H1 (cell line): ENCODE results near the gene NOSIP. TPM values are rescaled to one million over a fixed set of nuclear protein-coding genes. Genes with fewer than 3 reads are reported as not detected.

Experiments
- CTCF ChIA-PET: fragments of 300-600 bp; sonication (Branson Sonifier 250); formaldehyde crosslinking; loops from one replicate; lab custom pipeline; 2021; ENCODE audit not compliant: partially characterized antibody; lab: Charles Lee
- POLR2A ChIA-PET: fragments of 300-600 bp; sonication (Branson Sonifier 250); formaldehyde crosslinking; loops from one replicate; lab custom pipeline; 2021; ENCODE audit warnings: inconsistent platforms; ENCODE audit not compliant: partially characterized antibody; lab: Charles Lee
- DNase-seq, 2 experiments: peaks; one replicate each; pipeline versions ENCODE4 v3.0.0 to v3.0.0-alpha.2; 2010 to 2022; ENCODE audit warnings: low spot score in 2 of 2, low read depth in 1 of 2, mixed read lengths in 1 of 2
- FAIRE-seq: peaks from 2 replicates; lab custom pipeline; 2011; peaks lifted over from hg19 to GRCh38; lab: Jason Lieb, UNC
- H2AFZ ChIP-seq: 2 replicates; pipeline ENCODE4 v1.8.1; 2012; ENCODE audit warnings: low read length, inconsistent platforms
- H2AK5ac ChIP-seq: 2 replicates; pipeline ENCODE4 v1.6.1; 2013; ENCODE audit warnings: low read depth, low read length
- H2BK120ac ChIP-seq: replicated peaks from 2 replicates; pipeline ENCODE3; 2013; ENCODE audit warnings: low read depth, low read length, inconsistent platforms
- H2BK12ac ChIP-seq: 2 replicates; pipeline ENCODE4 v1.6.1; 2013; ENCODE audit warnings: low read depth, low read length
- H2BK15ac ChIP-seq: 2 replicates; pipeline ENCODE4 v1.6.1; 2013; ENCODE audit warnings: low read length
- H2BK20ac ChIP-seq: 2 replicates; pipeline ENCODE4 v1.6.1; 2013; ENCODE audit warnings: low read length
- H2BK5ac ChIP-seq: 2 replicates; pipeline ENCODE4 v1.6.1; 2013; ENCODE audit warnings: low read depth, low read length
- H3K14ac ChIP-seq: 2 replicates; pipeline ENCODE4 v1.6.1; 2013; ENCODE audit warnings: inconsistent platforms; ENCODE audit not compliant: insufficient read length
- H3K18ac ChIP-seq: 2 replicates; pipeline ENCODE4 v1.6.1; 2013; ENCODE audit warnings: low read length; ENCODE audit errors: extremely low read depth
- H3K23ac ChIP-seq: 2 replicates; pipeline ENCODE4 v1.6.1; 2013; ENCODE audit warnings: inconsistent platforms; ENCODE audit not compliant: insufficient read length
- H3K23me2 ChIP-seq: 2 replicates; pipeline ENCODE4 v1.6.1; 2013; ENCODE audit warnings: low read depth, low read length
- H3K27ac ChIP-seq: 2 replicates; pipeline ENCODE4 v1.6.1; 2011; ENCODE audit warnings: low read depth, low read length, inconsistent platforms
- H3K27me3 ChIP-seq, 4 experiments: replicated peaks in 1 of 4; 1 replicate in 1 of 4; 2 replicates in 3 of 4; pipeline versions ENCODE4 v1.6.1 to v1.8.1; 2011 to 2013; ENCODE audit warnings: low read length in 3 of 4, mild to moderate bottlenecking in 3 of 4, inconsistent platforms in 2 of 4, mixed read lengths in 2 of 4, moderate library complexity in 1 of 4; ENCODE audit not compliant: control insufficient read depth in 3 of 4, insufficient read depth in 3 of 4; ENCODE audit errors: extremely low read depth in 1 of 4
- H3K36me3 ChIP-seq, 4 experiments: 2 replicates each; pipeline versions ENCODE4 v1.6.1 to v1.8.1; 2011 to 2013; ENCODE audit warnings: mild to moderate bottlenecking in 4 of 4, low read length in 3 of 4, moderate library complexity in 2 of 4, control low read depth in 1 of 4, inconsistent platforms in 1 of 4; ENCODE audit not compliant: insufficient read depth in 4 of 4, control insufficient read depth in 2 of 4
- H3K4ac ChIP-seq: replicated peaks from 2 replicates; pipeline ENCODE3; 2013; ENCODE audit warnings: low read length, low read depth, mixed read lengths, inconsistent platforms; ENCODE audit not compliant: insufficient read length
- H3K4me1 ChIP-seq, 4 experiments: replicated peaks in 1 of 4; 1 replicate in 1 of 4; 2 replicates in 3 of 4; pipeline versions ENCODE4 v1.6.1 to v1.8.1; 2011 to 2013; ENCODE audit warnings: low read length in 3 of 4, inconsistent platforms in 2 of 4, mixed read lengths in 1 of 4; ENCODE audit not compliant: insufficient read depth in 4 of 4, control insufficient read depth in 3 of 4
- H3K4me2 ChIP-seq, 2 experiments: 2 replicates each; pipeline versions ENCODE4 v1.6.1 to v1.8.1; 2011 to 2013; ENCODE audit warnings: low read depth in 2 of 2, low read length in 2 of 2, control low read depth in 1 of 2, inconsistent platforms in 1 of 2, mild to moderate bottlenecking in 1 of 2; ENCODE audit not compliant: insufficient read depth in 1 of 2
- H3K4me3 ChIP-seq, 4 experiments: fragments of 200-600, 300-600 bp in 1 of 4; sonication (generic), shearing (Covaris generic), sonication (Bioruptor Twin) in 1 of 4; 2 replicates each; pipeline versions ENCODE4 v1.5.1 to v1.8.1; 2011 to 2016; ENCODE audit warnings: low read length in 4 of 4, low read depth in 3 of 4, control low read depth in 2 of 4, inconsistent platforms in 2 of 4, mild to moderate bottlenecking in 2 of 4, mixed read lengths in 1 of 4, moderate library complexity in 1 of 4; ENCODE audit not compliant: insufficient read depth in 2 of 4; ENCODE audit errors: extremely low read depth in 1 of 4
- H3K56ac ChIP-seq: replicated peaks from 2 replicates; pipeline ENCODE3; 2013; ENCODE audit warnings: low read depth, mild to moderate bottlenecking, mixed read lengths, low read length, inconsistent platforms; ENCODE audit not compliant: insufficient read length
- H3K79me1 ChIP-seq: 2 replicates; pipeline ENCODE4 v1.6.1; 2013; ENCODE audit warnings: low read depth, low read length, control low read depth
- H3K79me2 ChIP-seq, 2 experiments: 2 replicates each; pipeline versions ENCODE4 v1.6.1 to v1.8.1; 2012 to 2013; ENCODE audit warnings: low read length in 2 of 2, mild to moderate bottlenecking in 2 of 2, inconsistent platforms in 1 of 2; ENCODE audit not compliant: insufficient read depth in 2 of 2, control insufficient read depth in 1 of 2
- H3K9ac ChIP-seq, 4 experiments: replicated peaks in 1 of 4; 1 replicate in 1 of 4; 2 replicates in 3 of 4; pipeline versions ENCODE4 v1.6.1 to v1.8.1; 2011 to 2013; ENCODE audit warnings: low read depth in 3 of 4, low read length in 3 of 4, control low read depth in 2 of 4, mild to moderate bottlenecking in 2 of 4, moderate library complexity in 2 of 4, inconsistent platforms in 1 of 4; ENCODE audit errors: extremely low read depth in 1 of 4
- H3K9me3 ChIP-seq, 2 experiments: 2 replicates each; pipeline versions ENCODE4 v1.6.1 to v1.8.1; 2012 to 2013; ENCODE audit warnings: mild to moderate bottlenecking in 2 of 2, moderate library complexity in 2 of 2, control low read depth in 1 of 2, inconsistent platforms in 1 of 2, low read depth in 1 of 2, low read length in 1 of 2, mixed read lengths in 1 of 2; ENCODE audit not compliant: insufficient read depth in 2 of 2
- H4K20me1 ChIP-seq, 2 experiments: replicated peaks in 1 of 2; 2 replicates each; pipeline versions ENCODE3 to v1.8.1; 2011 to 2013; ENCODE audit warnings: inconsistent platforms in 2 of 2, low read length in 2 of 2, mild to moderate bottlenecking in 1 of 2; ENCODE audit not compliant: insufficient read depth in 2 of 2, control insufficient read depth in 1 of 2
- H4K5ac ChIP-seq: 2 replicates; pipeline ENCODE4 v1.6.1; 2013; ENCODE audit warnings: low read length, low read depth, mixed read lengths, inconsistent platforms; ENCODE audit not compliant: insufficient read length
- H4K8ac ChIP-seq: 2 replicates; pipeline ENCODE4 v1.8.0; 2013; ENCODE audit warnings: mild to moderate bottlenecking, moderate library complexity, low read length, inconsistent platforms; ENCODE audit not compliant: insufficient read depth; ENCODE audit errors: extremely low read depth
- H4K91ac ChIP-seq: replicated peaks from 2 replicates; pipeline ENCODE3; 2013; ENCODE audit warnings: low read length, mixed read lengths, inconsistent platforms; ENCODE audit not compliant: insufficient read length
- CREB1 ChIP-seq: IDR thresholded peaks from 2 replicates; pipeline ENCODE4 v1.6.1; 2012; ENCODE audit warnings: inconsistent platforms
- EZH2 ChIP-seq: fragments of 200-600 bp; sonication (generic); IDR thresholded peaks from 2 replicates; pipeline ENCODE4 v1.7.1; 2012; ENCODE audit warnings: low read depth, mild to moderate bottlenecking, moderate library complexity, low read length, inconsistent platforms; ENCODE audit not compliant: severe bottlenecking
- GTF2F1 ChIP-seq: IDR thresholded peaks from 2 replicates; pipeline ENCODE4 v1.6.1; 2012; ENCODE audit warnings: low read depth, low read length, improper control_type of control experiment, borderline replicate concordance
- HDAC2 ChIP-seq, 2 experiments: fragments of 300-600 bp in 1 of 2; sonication (generic) in 1 of 2; IDR thresholded peaks; 2 replicates each; pipeline ENCODE4 v1.6.1; 2011 to 2012; ENCODE audit warnings: low read depth in 2 of 2, low read length in 2 of 2, mild to moderate bottlenecking in 2 of 2, moderate library complexity in 2 of 2, borderline replicate concordance in 1 of 2, inconsistent platforms in 1 of 2
- KDM1A ChIP-seq: fragments of 200-600, 300-600 bp; sonication (generic); IDR thresholded peaks from 2 replicates; pipeline ENCODE4 v1.7.1; 2016; ENCODE audit warnings: mild to moderate bottlenecking, low read length, borderline replicate concordance
- RNF2 ChIP-seq: fragments of 200-900, 300-1000 bp; sonication (generic); IDR thresholded peaks from 2 replicates; pipeline ENCODE4 v1.7.1; 2016; ENCODE audit warnings: borderline replicate concordance, low read depth, mild to moderate bottlenecking, antibody characterized with exemption, low read length; ENCODE audit not compliant: poor library complexity, severe bottlenecking; ENCODE audit errors: missing control alignments
- SP4 ChIP-seq: IDR thresholded peaks from 2 replicates; pipeline ENCODE4 v1.6.1; 2012; ENCODE audit warnings: low read length, inconsistent platforms
- TEAD4 ChIP-seq: IDR thresholded peaks from 2 replicates; pipeline ENCODE4 v1.6.1; 2012; ENCODE audit warnings: low read depth, low read length, inconsistent platforms, mixed read lengths
- WGBS, 2 experiments: shearing (Covaris generic) in 1 of 2; methylation state at CpG; one replicate each; pipeline versions ENCODE4 v1.1.6 to v1.1.7; 2013 to 2015; ENCODE audit warnings: low lambda C conversion rate in 2 of 2, mixed read lengths in 2 of 2, inconsistent platforms in 1 of 2, low coverage in 1 of 2, missing lambda C conversion rate in 1 of 2; ENCODE audit not compliant: insufficient replicate concordance in 2 of 2, insufficient coverage in 1 of 2, insufficient read length in 1 of 2; ENCODE audit errors: extremely low coverage in 1 of 2, missing lambda C conversion rate in 1 of 2; 5-methylcytosine and 5-hydroxymethylcytosine counted together
- polyA plus RNA-seq, 7 experiments: library from polyadenylated mRNA; depleted of rRNA in 3 of 7; stranded (reverse) in 5 of 7; unstranded in 2 of 7; fragments of >200 nt in 5 of 7; fragments of 200-250 nt in 2 of 7; gene quantifications; 1 replicate in 5 of 7; 2 replicates in 1 of 7; 4 replicates in 1 of 7; pipeline versions ENCODE4 v1.2.1 to v1.2.3, GENCODE V29; 2011 to 2013; ENCODE audit warnings: missing spikeins in 2 of 7, mixed read lengths in 2 of 7
- total RNA-seq: library from RNA; stranded (reverse); fragmentation: NEBNext Ultra II Directional; extraction: Animal tissue kit (Norgen Biotek cat#: 25700); gene quantifications from 2 replicates; pipeline ENCODE4 v1.2.1, GENCODE V29; 2021

The NOSIP gene
- total and polyA plus RNA-seq, 2 of the 8 experiments (the other 6 are each of a cell fraction or from before 2014, with no cell fraction given), result 85.1 to 192 TPM

DNA sequence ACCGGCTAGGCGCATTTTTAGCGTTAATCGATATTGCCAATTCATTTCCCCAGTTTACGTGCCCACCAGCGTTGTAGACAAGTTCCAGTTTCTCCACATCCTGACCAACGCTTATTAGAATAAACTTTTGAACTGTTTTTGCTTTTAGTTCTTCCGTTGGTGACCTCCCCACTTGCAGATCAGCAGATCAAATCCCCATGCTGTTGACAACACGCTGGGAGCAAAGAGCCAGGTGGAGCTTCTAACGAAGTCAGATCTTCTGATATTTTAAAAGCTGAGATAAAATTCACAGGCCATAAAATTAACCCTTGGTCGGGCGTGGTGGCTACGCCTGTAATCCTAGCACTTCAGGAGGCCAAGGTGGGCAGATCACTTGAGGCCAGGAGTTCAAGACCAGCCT, 31.3 kb downstream of the NOSIP start:
- no peak overlapping the region for H3K4me2 ChIP-seq
- no peaks in the 10 kb centered on the region for H3K4me1 ChIP-seq
- CTCF ChIA-PET, result interaction anchor here (0.8 to 18.1 kb wide), 6 partner anchors 8 to 72 kb away, joined by 3 to 240 read pairs (median 29); no protein-coding TSS in a partner anchor
- no peak overlapping the region for H3K4me3 ChIP-seq
- no peaks in the 10 kb centered on the region; a peak in 2 of 8 replicates for H3K36me3 ChIP-seq
- H3K23me2 ChIP-seq, result no peaks in the 10 kb centered on the region
- H2BK5ac ChIP-seq, result no peak overlapping the region
- H4K20me1 ChIP-seq, result no peaks in the 10 kb centered on the region
- no peaks in the 10 kb centered on the region for H3K9me3 ChIP-seq
- 88% methylated on average over 13 of the region's 13 CpGs; no CpG with 5 or more reads in 1 of the 2 experiments for WGBS, 2 experiments
- no peak overlapping the region for H4K5ac ChIP-seq
- FAIRE-seq (no peak), DNase-seq (no peak)
- no peak overlapping the region for H3K56ac ChIP-seq
- no peak overlapping the region for H2BK20ac ChIP-seq
- no peak overlapping the region for H4K91ac ChIP-seq
- H3K9ac ChIP-seq, result no peak overlapping the region
- no peak overlapping the region for H2BK12ac ChIP-seq
- no peak overlapping the region for H3K18ac ChIP-seq
- H2AFZ ChIP-seq, result no peak overlapping the region
- H3K14ac ChIP-seq, result no peak overlapping the region
- H4K8ac ChIP-seq, result no peak overlapping the region
- H2BK15ac ChIP-seq, result no peak overlapping the region
- POLR2A ChIA-PET, result interaction anchor here (0.7 to 2.4 kb wide), 9 partner anchors 9 to 96 kb away, joined by 3 to 7 read pairs (median 4); partner anchors contain the start of genes ALDH16A1 and NOSIP
- no peaks in the 10 kb centered on the region for H3K27me3 ChIP-seq
- no peak overlapping the region for H3K23ac ChIP-seq
- no peak for TF ChIP-seq HDAC2 (IDR thresholded peaks at IDR 0.05; ENCODE audit: borderline replicate concordance in 1 of 2, low read depth in 2 of 2, low read length in 2 of 2)
- TF ChIP-seq GTF2F1, result no peak
- TF ChIP-seq RNF2, result no peak
- TF ChIP-seq EZH2, result no peak
- TF ChIP-seq TEAD4, result no peak
- no peak for TF ChIP-seq KDM1A
- TF ChIP-seq SP4, result no peak
- TF ChIP-seq CREB1, result no peak
- TF ChIP-seq, all 59 proteins: peak for 0
- H2BK120ac ChIP-seq, result no peak overlapping the region
- no peaks in the 10 kb centered on the region for H3K79me2 ChIP-seq
- no peaks in the 10 kb centered on the region for H3K79me1 ChIP-seq
- no peak overlapping the region for H3K4ac ChIP-seq
- H3K27ac ChIP-seq, result no peak overlapping the region
- no peak overlapping the region for H2AK5ac ChIP-seq
